ENCODE measurements around the gene OR10AD1.
"Not testable (repeated sequence)": the region's sequence is repeated elsewhere in the genome, so short reads cannot be mapped to it uniquely, and the experiment has no call there.

OR10AD1 gene

GRCh38 chr12:48220701-48221100 lies 17.6 kb upstream of the OR10AD1 start:
- DNase-seq (ENCODE audit: low read depth), result no peak
- TF ChIP-seq CTCF (conservative IDR thresholded peaks at IDR 0.05; ENCODE audit: low read depth, low read length), result no peak
- no peak overlapping the region for H3K4me3 ChIP-seq (ENCODE audit: low read depth, low read length)

- no peak for TF ChIP-seq CTCF (conservative IDR thresholded peaks at IDR 0.05; ENCODE audit: low read depth, low read length)
- H3K4me3 ChIP-seq (ENCODE audit: low read depth, low read length), result no peak overlapping the region
- DNase-seq (ENCODE audit: low read depth), result no peak
Measured at GRCh38 chr12:48219631-48220030, 16.5 kb upstream of the OR10AD1 start.

DNA sequence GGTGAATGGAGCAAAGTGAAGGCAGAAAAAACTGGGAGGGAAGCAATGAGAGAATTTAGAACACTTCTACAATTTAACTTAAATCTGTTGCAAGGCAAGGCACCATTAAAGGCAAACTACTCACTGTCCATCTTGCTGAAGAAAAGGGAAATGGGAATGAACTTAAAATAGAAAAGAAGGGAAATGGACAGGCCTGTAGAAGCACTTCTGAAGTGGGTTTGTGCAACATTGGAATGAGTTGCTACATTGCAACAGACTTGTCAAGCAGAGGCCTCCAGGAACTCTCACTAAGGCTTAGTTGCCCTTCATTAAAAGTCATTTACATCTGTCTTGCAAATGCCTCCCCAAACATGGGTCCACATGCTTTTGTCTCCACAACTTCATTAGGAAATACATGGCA lies 13.7 kb upstream of the OR10AD1 start:
- no peak for TF ChIP-seq CTCF (conservative IDR thresholded peaks at IDR 0.05; ENCODE audit: low read depth, low read length)
- DNase-seq (ENCODE audit: low read depth), result no peak

GRCh38 chr12:48209495-48209894 lies 6.4 kb upstream of the OR10AD1 start:
- not testable (repeated sequence) for H3K4me3 ChIP-seq (ENCODE audit: low read depth, low read length)

More for the DNA sequence above, 13.7 kb upstream of the OR10AD1 start:
- no peak overlapping the region for H3K4me3 ChIP-seq (ENCODE audit: low read depth, low read length)

GRCh38 chr12:48202766-48203165 lies 326 bp downstream of the OR10AD1 start:
- no peak overlapping the region for H3K4me3 ChIP-seq (ENCODE audit: low read depth, low read length)
- TF ChIP-seq CTCF (conservative IDR thresholded peaks at IDR 0.05; ENCODE audit: low read depth, low read length), result no peak
- DNase-seq (ENCODE audit: low read depth), result no peak

More at GRCh38 chr12:48209495-48209894, 6.4 kb upstream of the OR10AD1 start:
- not testable (repeated sequence) for DNase-seq (ENCODE audit: low read depth)

GRCh38 chr12:48201516-48201915 lies 1.6 kb downstream of the OR10AD1 start:
- no peak for DNase-seq (ENCODE audit: low read depth)
- no peak for TF ChIP-seq CTCF (conservative IDR thresholded peaks at IDR 0.05; ENCODE audit: low read depth, low read length)
- H3K4me3 ChIP-seq (ENCODE audit: low read depth, low read length), result no peak overlapping the region

DNA sequence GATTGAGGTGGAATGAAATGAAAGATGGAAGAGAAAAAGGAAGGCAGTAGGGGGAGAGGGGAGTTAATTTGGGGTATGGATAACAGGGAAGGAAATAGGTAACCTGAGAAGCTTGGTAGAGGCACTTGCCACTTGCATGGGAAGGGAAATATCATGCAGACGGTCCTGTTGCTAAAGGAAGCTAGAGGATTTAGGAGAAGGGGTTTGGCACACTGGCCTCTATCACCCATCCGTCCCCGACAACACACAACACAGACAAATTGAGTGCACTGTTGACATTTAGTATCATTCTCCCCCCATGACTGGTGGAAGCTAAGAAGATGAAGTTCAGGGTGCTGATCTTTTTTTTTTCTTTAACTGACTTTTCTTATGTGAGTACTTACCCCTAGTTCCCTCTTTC lies 2.0 kb downstream of the OR10AD1 start:
- no peak overlapping the region for H3K4me3 ChIP-seq (ENCODE audit: low read depth, low read length)
- no peak for TF ChIP-seq CTCF (conservative IDR thresholded peaks at IDR 0.05; ENCODE audit: low read depth, low read length)
- no peak for DNase-seq (ENCODE audit: low read depth)

GRCh38 chr12:48199774-48200221 lies 3.3 kb downstream of the OR10AD1 start:
- DNase-seq (ENCODE audit: low read depth), result peak; percentile 82
- H3K4me3 ChIP-seq (ENCODE audit: low read depth, low read length), result peak overlapping the region; percentile 30
- no peak for TF ChIP-seq CTCF (conservative IDR thresholded peaks at IDR 0.05; ENCODE audit: low read depth, low read length)

Measured in choroid plexus epithelial cell (primary cell).